Ishikawa (cell line): ENCODE results near the gene TEX11.

Experiments
- CEBPB ChIP-seq: IDR thresholded peaks from 2 replicates; pipeline ENCODE4 v1.6.1; 2012
- CREB1 ChIP-seq: IDR thresholded peaks from 2 replicates; pipeline ENCODE4 v1.6.1; 2012; ENCODE audit warnings: low read depth
- EGR1 ChIP-seq: IDR thresholded peaks from 2 replicates; pipeline ENCODE4 v1.6.1; 2012
- EP300 ChIP-seq: IDR thresholded peaks from 2 replicates; pipeline ENCODE4 v1.6.1; 2012; ENCODE audit warnings: borderline replicate concordance
- FOXM1 ChIP-seq: IDR thresholded peaks from 2 replicates; pipeline ENCODE4 v1.6.1; 2012; ENCODE audit warnings: low read depth, borderline replicate concordance
- MAX ChIP-seq: IDR thresholded peaks from 2 replicates; pipeline ENCODE4 v1.6.1; 2012
- NFIC ChIP-seq: IDR thresholded peaks from 2 replicates; pipeline ENCODE4 v1.6.1; 2012
- RAD21 ChIP-seq: IDR thresholded peaks from 2 replicates; pipeline ENCODE4 v1.6.1; 2012; ENCODE audit warnings: low read depth
- REST ChIP-seq: IDR thresholded peaks from 2 replicates; pipeline ENCODE4 v1.6.1; 2012; ENCODE audit warnings: low read depth, mild to moderate bottlenecking
- TAF1 ChIP-seq: IDR thresholded peaks from 2 replicates; pipeline ENCODE4 v1.6.1; 2012; ENCODE audit warnings: low read depth, mild to moderate bottlenecking
- TCF12 ChIP-seq: IDR thresholded peaks from 2 replicates; pipeline ENCODE4 v1.6.1; 2012; ENCODE audit warnings: low read depth
- TEAD4 ChIP-seq: IDR thresholded peaks from 2 replicates; pipeline ENCODE4 v1.6.1; 2012
- USF1 ChIP-seq: IDR thresholded peaks from 2 replicates; pipeline ENCODE4 v1.6.1; 2012
- YY1 ChIP-seq: IDR thresholded peaks from 2 replicates; pipeline ENCODE4 v1.6.1; 2012; ENCODE audit warnings: low read depth
- ZBTB7A ChIP-seq: IDR thresholded peaks from 2 replicates; pipeline ENCODE4 v1.6.1; 2012; ENCODE audit warnings: low read depth

Gene TEX11

DNA sequence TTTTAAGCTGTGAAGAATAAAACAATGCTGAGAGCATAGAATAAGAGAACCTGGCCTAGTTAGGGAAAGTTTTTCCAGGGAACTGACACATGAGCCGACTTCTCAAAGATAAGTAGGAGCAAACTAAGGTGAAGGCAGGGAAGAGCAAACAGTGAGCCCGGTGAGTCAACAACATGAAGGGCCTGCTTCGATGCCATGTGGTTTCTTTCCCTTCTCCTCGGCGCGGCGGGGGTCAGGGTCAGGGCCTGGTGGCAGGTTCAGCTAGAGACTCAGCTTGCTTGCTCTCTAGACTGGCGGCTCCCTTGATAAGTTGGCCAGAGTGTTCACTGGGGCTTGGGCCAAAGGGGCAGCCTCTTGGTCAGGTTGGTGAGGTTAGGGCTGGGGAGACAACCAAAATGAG, 382.8 kb downstream of the TEX11 start:
- no peak for TF ChIP-seq MAX
- no peak for TF ChIP-seq CREB1
- no peak for TF ChIP-seq EP300
- no peak for TF ChIP-seq TEAD4
- TF ChIP-seq EGR1, result no peak
- TF ChIP-seq YY1, result no peak
- TF ChIP-seq FOXM1, result no peak
- TF ChIP-seq REST, result no peak
- TF ChIP-seq TAF1, result no peak
- no peak for TF ChIP-seq ZBTB7A
- TF ChIP-seq USF1, result no peak
- TF ChIP-seq NFIC, result no peak

DNA sequence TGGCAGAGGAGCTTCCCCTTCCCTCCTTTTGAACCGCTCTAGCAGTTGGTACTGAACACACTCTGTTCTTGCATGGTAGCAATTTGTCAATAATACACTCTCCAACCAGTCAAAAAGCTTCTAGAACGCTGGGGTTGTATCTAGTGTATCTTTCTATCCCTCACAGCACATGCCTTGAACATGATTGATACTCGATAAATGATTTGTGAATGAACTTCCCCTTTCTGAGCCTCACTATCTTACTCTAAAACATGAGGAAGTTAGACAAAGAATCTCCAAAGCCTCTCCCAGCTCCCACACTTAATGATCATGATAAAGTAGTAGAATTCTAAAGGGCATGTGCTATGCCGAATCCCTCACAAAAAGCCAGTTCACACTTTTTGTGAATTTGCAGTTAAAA, 399.4 kb downstream of the TEX11 start:
- TF ChIP-seq RAD21 (no peak), CREB1 (no peak), CEBPB (no peak), REST (no peak)

DNA sequence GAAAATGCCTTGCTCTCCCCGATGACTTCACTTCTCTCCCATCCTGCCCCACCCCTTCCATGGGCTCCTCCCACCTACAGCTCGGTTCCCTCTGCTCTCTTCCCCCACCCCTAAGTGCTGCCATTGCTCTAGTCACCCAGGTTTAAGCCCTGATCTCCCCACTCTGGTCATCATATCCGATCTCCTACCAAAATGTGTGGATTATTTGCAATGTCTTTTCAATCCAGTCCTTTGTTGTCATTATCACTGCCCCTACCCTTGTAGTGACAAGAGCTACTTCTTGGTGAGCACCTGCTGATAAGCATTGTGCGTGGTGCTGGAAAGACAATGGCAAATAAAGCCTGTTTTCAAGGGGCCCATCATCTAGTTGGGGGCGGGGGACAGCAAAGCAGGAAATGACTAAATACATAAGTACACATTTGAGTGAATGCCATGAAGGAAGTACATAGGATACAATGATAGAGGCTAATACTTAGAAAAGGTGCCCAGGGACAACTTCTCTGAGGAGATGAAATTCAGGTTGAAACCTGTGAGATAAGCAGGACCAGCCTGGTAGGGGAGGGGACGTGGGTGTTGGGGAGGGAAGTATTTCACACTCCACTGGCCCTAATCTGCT, 400.1 kb downstream of the TEX11 start:
- TF ChIP-seq RAD21 (no peak), ZBTB7A (no peak), USF1 (no peak), MAX (no peak)

- no peak for TF ChIP-seq EGR1
Observed at GRCh38 chrX:70505451-70505841, 403.1 kb downstream of the TEX11 start.

GRCh38 chrX:70504772-70505450, 403.6 kb downstream of the TEX11 start:
- no peak for TF ChIP-seq CREB1
- no peak for TF ChIP-seq REST
- TF ChIP-seq USF1, result no peak
- no peak for TF ChIP-seq NFIC
- no peak for TF ChIP-seq CEBPB
- no peak for TF ChIP-seq EGR1
- TF ChIP-seq TAF1, result no peak
- TF ChIP-seq EP300, result no peak
- no peak for TF ChIP-seq MAX
- no peak for TF ChIP-seq TCF12
- TF ChIP-seq YY1, result no peak
- TF ChIP-seq TEAD4, result no peak
- TF ChIP-seq RAD21, result no peak
- TF ChIP-seq FOXM1, result no peak
- TF ChIP-seq ZBTB7A, result no peak
